AG04449 (cell line): ENCODE results near the gene CHFR.

ENCODE experiments used
- CTCF ChIA-PET: fragments of 350-600 bp; formaldehyde crosslinking; extraction: SDS; loops from one replicate; lab custom pipeline; 2021; ENCODE audit warnings: antibody characterized with exemption; lab: Yijun Ruan, JAX
- POLR2A ChIA-PET: fragments of 400-600, 350-600 bp; formaldehyde crosslinking; extraction: SDS; loops from one replicate; lab custom pipeline; 2020; ENCODE audit warnings: antibody characterized with exemption, inconsistent platforms; lab: Yijun Ruan, JAX
- DNase-seq: peaks from one replicate; pipeline ENCODE4 v3.0.0-alpha.2; 2010; ENCODE audit warnings: low read depth, low spot score
- H3K4me3 ChIP-seq: 2 replicates; pipeline ENCODE4 v1.5.1; 2011; ENCODE audit warnings: low read depth, mild to moderate bottlenecking, control low read depth, low read length
- CTCF ChIP-seq: IDR thresholded peaks from one replicate; pipeline ENCODE4 v1.5.1; 2011; ENCODE audit warnings: mild to moderate bottlenecking, moderate library complexity, low read length, control low read depth, inconsistent platforms; ENCODE audit not compliant: insufficient read depth; ENCODE audit errors: missing control alignments

CHFR gene

GRCh38 chr12:132789099-132789471 lies 98.3 kb downstream of the CHFR start:
- no peak for TF ChIP-seq CTCF
- POLR2A ChIA-PET, result no interaction called here

GRCh38 chr12:132788375-132789098 lies 98.9 kb downstream of the CHFR start:
- no peak for TF ChIP-seq CTCF
- POLR2A ChIA-PET, result no interaction called here
- CTCF ChIA-PET, result interaction anchor here (0.8 to 1.2 kb wide), 3 partner anchors 12 to 21 kb away, joined by 3 read pairs; no protein-coding TSS in a partner anchor
- no peak overlapping the region for H3K4me3 ChIP-seq
- no peak for DNase-seq

More at GRCh38 chr12:132789099-132789471, 98.3 kb downstream of the CHFR start:
- no peak overlapping the region for H3K4me3 ChIP-seq
- CTCF ChIA-PET, result interaction anchor here (0.8 to 1.2 kb wide), 3 partner anchors 11 to 22 kb away, joined by 3 read pairs; no protein-coding TSS in a partner anchor
- DNase-seq, result no peak

GRCh38 chr12:132787877-132788276 lies 99.5 kb downstream of the CHFR start:
- POLR2A ChIA-PET, result no interaction called here
- CTCF ChIA-PET, result interaction anchor here (1.2 kb wide), 1 partner anchor 13 kb away, joined by 3 read pairs; no protein-coding TSS in a partner anchor

GRCh38 chr12:132786192-132786591 lies 101.2 kb downstream of the CHFR start:
- TF ChIP-seq CTCF, result no peak
- POLR2A ChIA-PET, result no interaction called here

More at GRCh38 chr12:132787877-132788276, 99.5 kb downstream of the CHFR start:
- H3K4me3 ChIP-seq, result no peak overlapping the region
- TF ChIP-seq CTCF, result no peak
- no peak for DNase-seq

GRCh38 chr12:132784580-132784979 lies 102.8 kb downstream of the CHFR start:
- H3K4me3 ChIP-seq, result no peak overlapping the region
- CTCF ChIA-PET, result no interaction called here
- POLR2A ChIA-PET, result no interaction called here
- TF ChIP-seq CTCF, result no peak
- no peak for DNase-seq

More at GRCh38 chr12:132786192-132786591, 101.2 kb downstream of the CHFR start:
- CTCF ChIA-PET, result no interaction called here
- no peak overlapping the region for H3K4me3 ChIP-seq
- DNase-seq, result no peak

GRCh38 chr12:132783917-132784531 lies 103.4 kb downstream of the CHFR start:
- TF ChIP-seq CTCF, result no peak
- POLR2A ChIA-PET, result interaction anchor here (0.8 kb wide), 1 partner anchor 45 kb away, joined by 3 read pairs; no protein-coding TSS in a partner anchor

More at GRCh38 chr12:132783917-132784531, 103.4 kb downstream of the CHFR start:
- CTCF ChIA-PET, result no interaction called here
- no peak for DNase-seq
- H3K4me3 ChIP-seq, result no peak overlapping the region
